Measurements from ENCODE around the gene KRT3.

DNA sequence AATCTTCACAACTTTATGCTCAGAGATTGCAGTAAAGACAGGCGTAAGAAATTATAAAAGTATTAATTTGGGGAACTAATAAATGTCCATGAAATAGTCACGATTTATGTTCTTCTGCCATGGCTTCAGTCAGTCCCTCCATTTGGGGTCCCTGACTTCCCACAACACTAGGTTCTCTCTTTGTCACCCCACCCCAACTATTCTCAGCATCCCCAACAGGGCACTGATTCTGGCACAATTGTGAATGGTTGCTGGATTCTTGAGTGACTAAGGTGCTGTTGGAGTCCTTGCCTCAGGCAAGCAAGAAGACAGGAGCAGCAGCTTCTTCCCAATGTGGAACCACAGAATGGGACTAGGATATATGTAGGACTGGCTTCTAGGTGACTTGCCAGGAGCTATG, 34.1 kb downstream of the KRT3 start:
- TF ChIP-seq ARNTL (CRISPR knock-in tag; IDR thresholded peaks at IDR 0.05; ENCODE audit: borderline replicate concordance, low read depth) = no peak
- TF ChIP-seq ZFP30 (CRISPR knock-in tag; IDR thresholded peaks at IDR 0.05) = no peak
- no peak for TF ChIP-seq TCF4 (CRISPR knock-in tag; IDR thresholded peaks at IDR 0.05; ENCODE audit: borderline replicate concordance)

Data from SK-N-SH treated with all-trans-retinoic acid at 6 μM for 48 hours (cell line).